A204.1 (cell line): Measurements from ENCODE around the gene IRGM.
"Not testable (repeated sequence)": the region's sequence is repeated elsewhere in the genome, so short reads cannot be mapped to it uniquely, and the experiment has no call there.

Experiments
- FAIRE-seq: peaks from 2 replicates; lab custom pipeline; 2012; peaks lifted over from hg19 to GRCh38; lab: Jason Lieb, UNC

The IRGM gene

GRCh38 chr5:150846308-150846653 lies at the start of gene IRGM:
IRGM (plus strand) TSS chr5:150846521; CDS start chr5:150848124, 1,603 bp downstream.
- FAIRE-seq = not testable (repeated sequence)

- FAIRE-seq = no peak
Measured at GRCh38 chr5:150797384-150797783, 48.9 kb upstream of the IRGM start.

GRCh38 chr5:150801117-150801927 lies 45.0 kb upstream of the IRGM start:
- FAIRE-seq = peak; percentile 95

GRCh38 chr5:150804388-150804787 lies 41.9 kb upstream of the IRGM start:
- no peak for FAIRE-seq

GRCh38 chr5:150809363-150809762 lies 37.0 kb upstream of the IRGM start:
- no peak for FAIRE-seq

GRCh38 chr5:150815010-150815409 lies 31.3 kb upstream of the IRGM start:
- FAIRE-seq = no peak

- no peak for FAIRE-seq
Measured at GRCh38 chr5:150816946-150817345, 29.4 kb upstream of the IRGM start.

- FAIRE-seq = no peak
Measured at GRCh38 chr5:150829744-150830143, 16.6 kb upstream of the IRGM start.

- not testable (repeated sequence) for FAIRE-seq
Measured at GRCh38 chr5:150831821-150832220, 14.5 kb upstream of the IRGM start.

GRCh38 chr5:150836064-150836463 lies 10.3 kb upstream of the IRGM start:
- FAIRE-seq = no peak

GRCh38 chr5:150836703-150837102 lies 9.6 kb upstream of the IRGM start:
- no peak for FAIRE-seq

GRCh38 chr5:150845185-150845859 lies 999 bp upstream of the IRGM start:
- not testable (repeated sequence) for FAIRE-seq

GRCh38 chr5:150846654-150847333 lies 473 bp downstream of the IRGM start:
- peak; percentile 83 for FAIRE-seq

GRCh38 chr5:150847334-150847695 lies 994 bp downstream of the IRGM start:
- no peak for FAIRE-seq

GRCh38 chr5:150848271-150848670 lies 1.9 kb downstream of the IRGM start:
- FAIRE-seq = no peak

GRCh38 chr5:150851039-150851438 lies 4.7 kb downstream of the IRGM start:
- no peak for FAIRE-seq

- no peak for FAIRE-seq
Measured at GRCh38 chr5:150853561-150853960, 7.2 kb downstream of the IRGM start.

GRCh38 chr5:150856700-150857099 lies 10.4 kb downstream of the IRGM start:
- FAIRE-seq = peak; percentile 87

- FAIRE-seq = no peak
Measured at GRCh38 chr5:150860246-150860821, 14.0 kb downstream of the IRGM start.

- no peak for FAIRE-seq
Measured at GRCh38 chr5:150862070-150862469, 15.7 kb downstream of the IRGM start.

- FAIRE-seq = no peak
Measured at GRCh38 chr5:150879358-150879757, 33.0 kb downstream of the IRGM start.

GRCh38 chr5:150895431-150896428 lies 49.4 kb downstream of the IRGM start:
- FAIRE-seq = no peak
